Kidney (tissue), 14 donors: ENCODE measurements around the gene IL9. TPM values are rescaled to one million over a fixed set of nuclear protein-coding genes. Genes with fewer than 3 reads are reported as not detected.
"Not testable (repeated sequence)": the region's sequence is repeated elsewhere in the genome, so short reads cannot be mapped to it uniquely, and the experiment has no call there.

ENCODE experiments used
- DNase-seq, 5 donors: peaks; one replicate each; pipeline ENCODE4 v3.0.0-alpha.2; 2013 to 2020
- FAIRE-seq: peaks from 2 replicates; lab custom pipeline; 2012; peaks lifted over from hg19 to GRCh38; lab: Jason Lieb, UNC
- H3K27ac ChIP-seq, 2 donors: one replicate each; pipeline ENCODE4 v1.7.0; 2013; ENCODE audit warnings: low read depth in 2 of 2, low read length in 2 of 2, inconsistent platforms in 1 of 2
- H3K27me3 ChIP-seq: one replicate; pipeline ENCODE4 v1.7.1; 2013; ENCODE audit warnings: low read length, inconsistent platforms; ENCODE audit not compliant: control insufficient read depth, insufficient read depth
- H3K36me3 ChIP-seq, 3 donors: one replicate each; pipeline versions ENCODE4 v1.7.0 to v1.7.1; 2013; ENCODE audit warnings: low read length in 3 of 3, control low read depth in 1 of 3, inconsistent platforms in 1 of 3; ENCODE audit not compliant: insufficient read depth in 3 of 3, control insufficient read depth in 2 of 3
- H3K4me1 ChIP-seq, 3 donors: one replicate each; pipeline versions ENCODE4 v1.7.0 to v1.7.1; 2013; ENCODE audit warnings: low read length in 3 of 3, inconsistent platforms in 1 of 3, low read depth in 1 of 3; ENCODE audit not compliant: control insufficient read depth in 2 of 3, insufficient read depth in 2 of 3
- H3K4me3 ChIP-seq, 3 donors: one replicate each; pipeline versions ENCODE4 v1.7.0 to v1.8.1; 2013; ENCODE audit warnings: low read length in 3 of 3, control low read depth in 1 of 3, inconsistent platforms in 1 of 3
- H3K9ac ChIP-seq, 3 donors: one replicate each; pipeline versions ENCODE4 v1.7.0 to v1.7.1; 2013; ENCODE audit warnings: low read length in 3 of 3, control low read depth in 1 of 3, inconsistent platforms in 1 of 3
- H3K9me3 ChIP-seq, 3 donors: one replicate each; pipeline versions ENCODE4 v1.7.0 to v1.7.1; 2013; ENCODE audit warnings: low read length in 3 of 3, control low read depth in 1 of 3, inconsistent platforms in 1 of 3; ENCODE audit not compliant: control insufficient read depth in 2 of 3, insufficient read depth in 1 of 3
- intact Hi-C: fragments of 100-400 bp; cut with DNase I; formaldehyde crosslinking; loops from one replicate; pipeline ENCODE4 v1.11.1; 2022
- polyA plus RNA-seq: library from polyadenylated mRNA; stranded (reverse); fragments of 350-450 nt; fragmentation: Illumina TruSeq; extraction: RNeasy Lipid Tissue Mini Kit (QIAGEN cat#74804); gene quantifications from one replicate; pipeline ENCODE4 v1.2.3, GENCODE V29; 2014; ENCODE audit warnings: low read depth, low replicate concordance; ENCODE audit not compliant: insufficient read depth
- total RNA-seq: library from RNA; stranded (reverse); fragmentation: NEBNext Ultra II Directional; extraction: Animal tissue kit (Norgen Biotek cat#: 25700); gene quantifications from one replicate; pipeline ENCODE4 v1.2.1, GENCODE V29; 2021
- TF ChIP-seq, protein P1 (sequence below): IDR thresholded peaks from 3 replicates; pipeline ENCODE4 v1.5.1; 2012; ENCODE audit warnings: mild to moderate bottlenecking, moderate library complexity, borderline replicate concordance; ENCODE audit not compliant: insufficient read depth; ENCODE audit errors: extremely low read depth
- donor health status: control.
- donor health status: control.
- donor health status: control.
- donor health status: control.
- donor health status: control.
- donor health status: DM: yes; HTN: yes; CAD: no.
- donor health status: Normal renal cell carcinoma (clear cell type).

IL9 gene
- total and polyA plus RNA-seq, 2 donors from 2014 or later: not detected

- H3K27me3 ChIP-seq: no peaks in the 10 kb centered on the region
- DNase-seq (no peak), FAIRE-seq (no peak)
- no peaks in the 10 kb centered on the region for H3K9me3 ChIP-seq
- H3K4me1 ChIP-seq: no peaks in the 10 kb centered on the region
- H3K9ac ChIP-seq: no peak overlapping the region
- no peak overlapping the region for H3K4me3 ChIP-seq
- intact Hi-C loops: no loop called here
- H3K36me3 ChIP-seq: no peaks in the 10 kb centered on the region
- H3K27ac ChIP-seq: no peak overlapping the region
- TF ChIP-seq, protein P1, sequence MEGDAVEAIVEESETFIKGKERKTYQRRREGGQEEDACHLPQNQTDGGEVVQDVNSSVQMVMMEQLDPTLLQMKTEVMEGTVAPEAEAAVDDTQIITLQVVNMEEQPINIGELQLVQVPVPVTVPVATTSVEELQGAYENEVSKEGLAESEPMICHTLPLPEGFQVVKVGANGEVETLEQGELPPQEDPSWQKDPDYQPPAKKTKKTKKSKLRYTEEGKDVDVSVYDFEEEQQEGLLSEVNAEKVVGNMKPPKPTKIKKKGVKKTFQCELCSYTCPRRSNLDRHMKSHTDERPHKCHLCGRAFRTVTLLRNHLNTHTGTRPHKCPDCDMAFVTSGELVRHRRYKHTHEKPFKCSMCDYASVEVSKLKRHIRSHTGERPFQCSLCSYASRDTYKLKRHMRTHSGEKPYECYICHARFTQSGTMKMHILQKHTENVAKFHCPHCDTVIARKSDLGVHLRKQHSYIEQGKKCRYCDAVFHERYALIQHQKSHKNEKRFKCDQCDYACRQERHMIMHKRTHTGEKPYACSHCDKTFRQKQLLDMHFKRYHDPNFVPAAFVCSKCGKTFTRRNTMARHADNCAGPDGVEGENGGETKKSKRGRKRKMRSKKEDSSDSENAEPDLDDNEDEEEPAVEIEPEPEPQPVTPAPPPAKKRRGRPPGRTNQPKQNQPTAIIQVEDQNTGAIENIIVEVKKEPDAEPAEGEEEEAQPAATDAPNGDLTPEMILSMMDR: no peak
Observed at GRCh38 chr5:135861641-135862040, 34.0 kb downstream of the IL9 start.

- H3K4me1 ChIP-seq: no peaks in the 10 kb centered on the region
- TF ChIP-seq, protein P1: no peak
- FAIRE-seq: no peak
- no peaks in the 10 kb centered on the region for H3K36me3 ChIP-seq
- H3K9ac ChIP-seq: no peak overlapping the region
- intact Hi-C loops: no loop called here
- no peaks in the 10 kb centered on the region for H3K9me3 ChIP-seq
- no peaks in the 10 kb centered on the region for H3K27me3 ChIP-seq
- no peak overlapping the region for H3K27ac ChIP-seq
- no peak for DNase-seq
- no peak overlapping the region for H3K4me3 ChIP-seq
Observed at GRCh38 chr5:135859641-135860040, 36.0 kb downstream of the IL9 start.

- H3K27ac ChIP-seq, H3K9ac ChIP-seq, H3K4me3 ChIP-seq, intact Hi-C loops, H3K36me3 ChIP-seq, DNase-seq, H3K9me3 ChIP-seq, H3K27me3 ChIP-seq, H3K4me1 ChIP-seq, FAIRE-seq: not testable (repeated sequence)
Observed at GRCh38 chr5:135859186-135859585, 36.5 kb downstream of the IL9 start.

DNA sequence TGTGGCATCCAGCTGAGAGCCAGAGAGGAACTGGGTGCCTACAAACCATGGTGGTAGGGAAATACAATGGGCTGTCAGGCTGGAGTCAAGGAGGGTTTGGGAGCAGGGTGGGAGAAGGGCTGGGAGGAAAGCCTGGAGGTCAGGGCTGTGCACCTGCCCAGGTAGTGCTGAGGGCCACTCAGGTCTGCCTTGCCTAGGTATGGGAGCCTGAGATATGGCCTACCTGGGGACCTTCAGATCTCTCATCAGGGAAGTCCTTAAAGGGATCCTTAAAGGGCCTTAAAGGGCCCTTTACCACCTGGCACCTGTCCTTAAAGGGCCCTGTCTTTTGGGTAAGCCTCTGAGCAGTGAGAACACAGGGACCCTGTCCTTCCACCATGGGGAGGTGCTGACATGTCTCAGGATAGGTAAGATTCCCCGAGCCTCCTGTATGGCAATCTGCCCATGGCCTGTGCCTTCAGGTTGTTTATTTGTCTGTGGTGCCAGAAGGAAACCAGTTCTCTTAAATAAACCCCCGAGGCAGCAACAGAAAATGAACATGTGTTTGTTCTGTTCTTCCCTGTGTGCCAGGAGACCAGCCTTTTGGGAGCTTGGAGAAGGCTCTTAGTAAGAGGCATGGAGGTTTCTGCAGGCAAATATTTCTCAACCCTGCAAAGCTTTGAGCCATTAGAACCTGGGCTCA is 37.9 kb downstream of the IL9 start:
- intact Hi-C loops: no loop called here
- Histone ChIP-seq H3K27ac (no peak overlapping the region), H3K4me3 (no peak overlapping the region), H3K9ac (no peak overlapping the region), H3K4me1 (no peaks in the 10 kb centered on the region), H3K36me3 (no peaks in the 10 kb centered on the region), H3K9me3 (no peaks in the 10 kb centered on the region), H3K27me3 (no peaks in the 10 kb centered on the region)
- FAIRE-seq (no peak), DNase-seq (no peak)
- TF ChIP-seq, protein P1: no peak
